Right atrium auricular region (tissue), 2 donors: ENCODE results near the gene COMMD7. TPM values are rescaled to one million over a fixed set of nuclear protein-coding genes. Genes with fewer than 3 reads are reported as not detected.
"Not testable (repeated sequence)": the region's sequence is repeated elsewhere in the genome, so short reads cannot be mapped to it uniquely, and the experiment has no call there.

Source experiments
- DNase-seq: peaks from one replicate; pipeline ENCODE4 v3.0.0-alpha.2; 2019; ENCODE audit warnings: low spot score
- H3K27ac ChIP-seq, 2 donors: fragments of 200-600 bp; sonication (generic); 1 replicate in 1 of 2; 2 replicates in 1 of 2; pipeline ENCODE4 v1.5.1; 2016 to 2019
- H3K27me3 ChIP-seq, 2 donors: fragments of 200-600 bp; sonication (generic); one replicate each; pipeline versions ENCODE4 v1.5.1 to v1.6.0; 2017 to 2019
- H3K36me3 ChIP-seq: fragments of 200-600 bp; sonication (generic); one replicate; pipeline ENCODE4 v1.5.1; 2016
- H3K4me1 ChIP-seq, 2 donors: fragments of 200-600 bp; sonication (generic); one replicate each; pipeline versions ENCODE4 v1.5.1 to v1.6.0; 2017 to 2019
- H3K4me3 ChIP-seq, 2 donors: fragments of 200-600 bp; sonication (generic); 1 replicate in 1 of 2; 2 replicates in 1 of 2; pipeline ENCODE4 v1.5.1; 2017 to 2019; ENCODE audit warnings: mild to moderate bottlenecking in 1 of 2, moderate library complexity in 1 of 2
- H3K9me3 ChIP-seq, 2 donors: fragments of 200-600 bp; sonication (generic); one replicate each; pipeline ENCODE4 v1.5.1; 2019
- total RNA-seq, 2 donors: library from RNA; depleted of rRNA; stranded (reverse); fragments of >200 nt; gene quantifications; one replicate each; pipeline ENCODE4 v1.1.0, GENCODE V29; 2016
- TF ChIP-seq, protein P1 (sequence below), 2 donors: fragments of 200-600 bp; sonication (generic); IDR thresholded peaks; one replicate each; pipeline ENCODE4 v1.5.1; 2019; ENCODE audit warnings: antibody characterized with exemption in 2 of 2

The COMMD7 gene
- total RNA-seq, 2 donors from 2014 or later, result 22.2 to 29.3 TPM

DNA sequence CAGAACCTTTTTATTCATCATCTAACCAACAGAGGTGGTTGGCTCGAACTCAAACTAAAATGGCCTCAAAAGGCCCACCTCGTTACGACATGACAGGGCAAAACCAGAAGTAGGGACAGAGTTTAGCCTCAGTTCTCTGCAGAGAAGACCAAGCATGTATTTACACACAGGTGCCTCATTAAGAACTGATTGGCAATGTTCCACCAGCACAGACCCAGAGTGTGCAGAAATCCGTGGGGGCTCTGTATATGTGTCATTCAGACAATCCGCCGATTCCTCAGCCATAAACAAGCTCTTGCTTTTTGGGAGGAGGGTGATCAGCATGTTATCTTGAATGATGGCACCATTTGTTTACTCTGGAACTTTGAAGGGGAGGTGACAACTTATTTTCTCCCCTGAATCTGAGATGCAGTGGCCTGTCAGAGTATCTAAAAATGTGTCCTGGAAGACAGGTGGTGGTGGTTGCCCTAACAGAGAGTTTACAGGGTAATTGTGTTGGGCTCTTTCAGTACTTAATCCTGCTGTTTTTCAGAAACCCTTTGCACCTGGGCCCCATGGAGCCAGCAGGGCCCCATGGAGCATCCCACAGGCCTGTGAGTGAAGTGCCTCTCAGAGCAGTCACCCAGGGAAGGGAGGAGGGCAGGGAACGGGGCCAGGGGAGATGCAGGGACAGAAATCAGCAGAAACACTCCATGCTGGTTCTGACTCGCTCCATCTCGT, 40.4 kb downstream of the COMMD7 start:
- Histone ChIP-seq H3K27ac (no peak overlapping the region), H3K27me3 (no peaks in the 10 kb centered on the region), H3K4me1 (no peaks in the 10 kb centered on the region), H3K9me3 (no peaks in the 10 kb centered on the region), H3K4me3 (no peak overlapping the region), H3K36me3 (peaks cover 38% of the 10 kb centered on the region)
- TF ChIP-seq, protein P1, sequence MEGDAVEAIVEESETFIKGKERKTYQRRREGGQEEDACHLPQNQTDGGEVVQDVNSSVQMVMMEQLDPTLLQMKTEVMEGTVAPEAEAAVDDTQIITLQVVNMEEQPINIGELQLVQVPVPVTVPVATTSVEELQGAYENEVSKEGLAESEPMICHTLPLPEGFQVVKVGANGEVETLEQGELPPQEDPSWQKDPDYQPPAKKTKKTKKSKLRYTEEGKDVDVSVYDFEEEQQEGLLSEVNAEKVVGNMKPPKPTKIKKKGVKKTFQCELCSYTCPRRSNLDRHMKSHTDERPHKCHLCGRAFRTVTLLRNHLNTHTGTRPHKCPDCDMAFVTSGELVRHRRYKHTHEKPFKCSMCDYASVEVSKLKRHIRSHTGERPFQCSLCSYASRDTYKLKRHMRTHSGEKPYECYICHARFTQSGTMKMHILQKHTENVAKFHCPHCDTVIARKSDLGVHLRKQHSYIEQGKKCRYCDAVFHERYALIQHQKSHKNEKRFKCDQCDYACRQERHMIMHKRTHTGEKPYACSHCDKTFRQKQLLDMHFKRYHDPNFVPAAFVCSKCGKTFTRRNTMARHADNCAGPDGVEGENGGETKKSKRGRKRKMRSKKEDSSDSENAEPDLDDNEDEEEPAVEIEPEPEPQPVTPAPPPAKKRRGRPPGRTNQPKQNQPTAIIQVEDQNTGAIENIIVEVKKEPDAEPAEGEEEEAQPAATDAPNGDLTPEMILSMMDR (IDR thresholded peaks at IDR 0.05), result no peak
- DNase-seq, result no peak

DNA sequence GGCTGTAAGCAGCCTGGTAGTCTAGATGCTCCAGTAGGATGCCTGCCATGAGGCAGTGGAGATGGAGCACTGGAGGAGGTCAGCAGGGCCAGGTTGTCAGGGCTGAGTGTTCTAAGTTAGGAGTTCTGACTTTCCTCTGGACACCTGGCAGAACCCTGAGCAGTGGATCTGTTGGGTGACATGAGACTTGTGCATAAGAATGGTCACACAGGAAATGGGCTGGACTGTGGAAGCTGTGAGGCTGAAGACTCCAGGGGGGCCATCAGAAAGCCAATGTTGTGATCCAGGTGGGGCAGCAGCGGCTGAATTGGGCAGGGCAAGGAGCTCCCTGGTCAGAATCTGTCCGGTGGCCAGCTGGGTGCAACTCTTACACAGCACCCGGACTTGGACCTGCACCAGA, 45.7 kb downstream of the COMMD7 start:
- Histone ChIP-seq H3K27ac (no peak overlapping the region), H3K4me3 (no peak overlapping the region), H3K9me3 (no peaks in the 10 kb centered on the region), H3K4me1 (no peaks in the 10 kb centered on the region), H3K36me3 (peaks cover 7% of the 10 kb centered on the region), H3K27me3 (no peaks in the 10 kb centered on the region)
- no peak for DNase-seq
- TF ChIP-seq, protein P1 (IDR thresholded peaks at IDR 0.05), result no peak

DNA sequence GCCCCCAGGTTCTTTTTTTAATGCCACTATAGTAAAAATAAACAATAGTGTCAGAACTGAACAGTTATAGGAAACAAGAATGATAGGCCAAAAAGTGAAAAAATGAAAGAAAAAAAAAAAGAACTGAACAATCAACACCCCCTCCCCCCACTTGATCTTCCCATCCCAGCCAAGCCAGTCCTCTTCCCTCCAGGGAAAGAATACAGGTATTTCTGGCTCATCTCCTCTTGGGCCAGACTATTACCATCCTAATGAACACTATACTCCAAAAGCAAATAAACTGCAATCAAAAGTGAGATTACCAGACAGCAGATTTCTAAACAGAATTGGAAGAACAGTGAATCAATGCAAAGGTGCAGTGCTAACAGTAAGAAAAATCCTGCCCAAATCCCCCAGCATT, 48.2 kb downstream of the COMMD7 start:
- no peaks in the 10 kb centered on the region for H3K36me3 ChIP-seq
- no peak overlapping the region for H3K27ac ChIP-seq
- H3K4me3 ChIP-seq, result no peak overlapping the region
- no peak for DNase-seq
- no peaks in the 10 kb centered on the region for H3K27me3 ChIP-seq
- H3K9me3 ChIP-seq, result no peaks in the 10 kb centered on the region
- no peaks in the 10 kb centered on the region for H3K4me1 ChIP-seq
- TF ChIP-seq, protein P1 (IDR thresholded peaks at IDR 0.05), result no peak

DNA sequence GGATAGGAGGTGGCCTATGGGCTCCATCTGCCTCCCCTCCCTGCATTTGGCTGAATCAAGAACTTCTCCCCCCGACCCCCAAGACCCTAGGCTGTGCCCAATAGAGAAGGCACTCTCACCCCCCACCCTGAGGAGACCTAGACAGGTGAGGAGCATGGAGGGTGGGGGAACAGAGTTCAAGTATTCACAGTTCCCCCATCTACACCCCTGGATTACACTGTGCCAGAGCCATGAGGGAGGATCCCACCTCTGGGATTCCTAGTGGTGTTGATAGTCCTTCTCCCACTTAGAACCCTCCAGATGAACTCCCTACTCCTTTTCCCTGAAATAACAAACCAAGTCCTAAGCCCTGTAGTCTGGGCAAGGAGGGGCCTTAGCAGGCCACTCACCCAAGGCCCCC, 54.3 kb downstream of the COMMD7 start:
- H3K27ac ChIP-seq, DNase-seq, H3K36me3 ChIP-seq, H3K27me3 ChIP-seq, H3K4me3 ChIP-seq, H3K4me1 ChIP-seq, H3K9me3 ChIP-seq: not testable (repeated sequence)

DNA sequence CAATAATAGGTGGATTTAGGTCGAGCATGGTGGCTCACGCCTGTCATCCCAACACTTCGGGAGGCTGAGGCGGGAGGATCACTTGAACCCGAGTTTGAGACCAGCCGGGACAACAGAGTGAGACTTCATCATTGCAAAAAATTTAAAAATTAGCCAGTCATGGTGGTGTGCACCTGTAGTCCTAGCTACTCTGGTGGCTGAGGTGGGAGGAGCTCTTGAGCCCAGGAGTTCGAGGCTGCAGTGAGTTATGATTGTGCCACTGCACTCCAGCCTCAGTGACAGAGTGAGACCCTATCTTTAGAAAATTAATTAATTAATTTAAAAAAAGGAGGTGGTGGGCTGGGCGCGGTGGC, 56.1 kb downstream of the COMMD7 start:
- H3K36me3 ChIP-seq, result no peaks in the 10 kb centered on the region
- H3K4me3 ChIP-seq, result no peak overlapping the region
- no peaks in the 10 kb centered on the region for H3K9me3 ChIP-seq
- no peak overlapping the region for H3K27ac ChIP-seq
- TF ChIP-seq, protein P1 (IDR thresholded peaks at IDR 0.05), result no peak
- no peaks in the 10 kb centered on the region for H3K4me1 ChIP-seq
- H3K27me3 ChIP-seq, result no peaks in the 10 kb centered on the region
- DNase-seq, result no peak

DNA sequence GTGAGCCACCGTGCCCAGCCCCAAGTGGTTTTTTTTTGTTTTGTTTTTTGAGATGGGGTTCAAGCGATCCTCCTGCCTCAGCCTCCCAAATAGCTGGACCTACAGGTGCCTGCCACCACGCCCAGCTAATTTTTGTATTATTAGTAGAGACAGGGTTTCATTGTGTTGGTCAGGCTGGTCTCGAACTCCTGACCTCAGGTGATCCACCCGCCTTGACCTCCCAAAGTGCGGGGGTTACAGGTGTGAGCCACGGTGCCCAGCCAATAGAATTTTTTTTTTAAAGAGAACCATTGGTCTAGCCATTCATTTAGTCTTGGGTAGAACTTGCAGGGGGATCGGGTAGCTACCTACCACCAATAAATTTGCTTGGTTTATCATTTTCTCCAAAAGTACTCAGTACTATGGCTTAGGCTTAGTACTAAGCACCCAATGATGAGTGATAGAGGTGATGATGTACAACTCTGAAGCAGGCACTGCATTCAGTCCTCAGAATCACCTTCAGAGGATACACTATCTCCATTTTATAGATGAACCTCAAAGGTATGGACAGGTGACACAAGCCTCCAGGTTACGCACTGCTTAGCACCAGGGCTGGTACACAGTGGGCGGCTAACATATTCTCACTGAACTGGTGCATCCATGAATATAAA, 56.6 kb downstream of the COMMD7 start:
- TF ChIP-seq, protein P1 (IDR thresholded peaks at IDR 0.05), result no peak
- Histone ChIP-seq H3K4me1 (no peaks in the 10 kb centered on the region), H3K27ac (no peak overlapping the region), H3K27me3 (no peaks in the 10 kb centered on the region), H3K9me3 (no peaks in the 10 kb centered on the region), H3K4me3 (no peak overlapping the region), H3K36me3 (no peaks in the 10 kb centered on the region)
- DNase-seq, result no peak
